ENCODE results near the gene SRRM3.

GRCh38 chr7:76329479-76329878, 127.8 kb downstream of the SRRM3 start:
- TF ChIP-seq, protein P1, sequence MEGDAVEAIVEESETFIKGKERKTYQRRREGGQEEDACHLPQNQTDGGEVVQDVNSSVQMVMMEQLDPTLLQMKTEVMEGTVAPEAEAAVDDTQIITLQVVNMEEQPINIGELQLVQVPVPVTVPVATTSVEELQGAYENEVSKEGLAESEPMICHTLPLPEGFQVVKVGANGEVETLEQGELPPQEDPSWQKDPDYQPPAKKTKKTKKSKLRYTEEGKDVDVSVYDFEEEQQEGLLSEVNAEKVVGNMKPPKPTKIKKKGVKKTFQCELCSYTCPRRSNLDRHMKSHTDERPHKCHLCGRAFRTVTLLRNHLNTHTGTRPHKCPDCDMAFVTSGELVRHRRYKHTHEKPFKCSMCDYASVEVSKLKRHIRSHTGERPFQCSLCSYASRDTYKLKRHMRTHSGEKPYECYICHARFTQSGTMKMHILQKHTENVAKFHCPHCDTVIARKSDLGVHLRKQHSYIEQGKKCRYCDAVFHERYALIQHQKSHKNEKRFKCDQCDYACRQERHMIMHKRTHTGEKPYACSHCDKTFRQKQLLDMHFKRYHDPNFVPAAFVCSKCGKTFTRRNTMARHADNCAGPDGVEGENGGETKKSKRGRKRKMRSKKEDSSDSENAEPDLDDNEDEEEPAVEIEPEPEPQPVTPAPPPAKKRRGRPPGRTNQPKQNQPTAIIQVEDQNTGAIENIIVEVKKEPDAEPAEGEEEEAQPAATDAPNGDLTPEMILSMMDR (IDR thresholded peaks at IDR 0.05; ENCODE audit: low read depth, low read length, poor library complexity, severe bottlenecking): no peak
- no peak for TF ChIP-seq EZH2phosphoT487 (IDR thresholded peaks at IDR 0.05; ENCODE audit: borderline replicate concordance, low read length)
